Vagina (tissue), 2 donors: ENCODE results near the gene GLIPR2.

ENCODE experiments used
- POLR2A ChIP-seq, 2 donors: fragments of 450-650 bp; IDR thresholded peaks; one replicate each; pipeline ENCODE4 v1.6.1; 2017; ENCODE audit warnings: antibody characterized with exemption in 2 of 2, mild to moderate bottlenecking in 2 of 2, moderate library complexity in 2 of 2
- POLR2AphosphoS5 ChIP-seq, 2 donors: sonication (generic); formaldehyde crosslinking; IDR thresholded peaks; one replicate each; pipeline ENCODE4 v1.9.0; 2017; ENCODE audit warnings: antibody characterized with exemption in 2 of 2, mild to moderate bottlenecking in 2 of 2, low read depth in 1 of 2; ENCODE audit not compliant: insufficient read depth in 1 of 2
- TF ChIP-seq, protein P1 (sequence below), 3 experiments: fragments of 450-650 bp in 2 of 3; fragments of 200-600 bp in 1 of 3; sonication (generic) in 1 of 3; IDR thresholded peaks; one replicate each; pipeline ENCODE4 v1.5.1; 2017 to 2019; ENCODE audit warnings: antibody characterized with exemption in 3 of 3, mild to moderate bottlenecking in 2 of 3, moderate library complexity in 2 of 3

DNA sequence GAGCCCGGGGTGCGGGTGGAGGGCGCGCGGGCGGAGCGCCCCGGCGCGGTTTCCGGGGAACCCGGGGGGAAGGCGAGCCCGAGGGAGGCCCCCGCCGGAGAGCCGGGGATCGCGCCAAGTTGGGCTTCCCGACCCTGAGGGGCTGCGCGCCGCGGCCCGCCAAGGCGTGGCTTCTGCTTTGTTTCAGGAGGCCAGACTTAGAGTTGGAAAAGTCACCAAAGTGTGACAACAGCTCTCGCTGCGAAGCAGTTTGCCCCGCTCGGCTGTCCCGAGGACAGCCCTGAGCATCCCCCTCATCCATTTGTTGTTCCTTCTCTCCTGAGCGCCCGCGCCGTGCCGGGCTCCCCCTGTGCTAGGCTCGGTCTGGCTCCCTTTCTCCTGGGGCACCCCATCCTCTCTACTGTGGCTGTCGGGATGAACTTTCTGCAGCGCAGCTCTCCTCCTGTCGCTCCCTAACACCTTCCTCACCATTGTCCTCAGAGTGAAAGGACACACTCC, 410 bp downstream of the GLIPR2 start:
- TF ChIP-seq, protein P1, sequence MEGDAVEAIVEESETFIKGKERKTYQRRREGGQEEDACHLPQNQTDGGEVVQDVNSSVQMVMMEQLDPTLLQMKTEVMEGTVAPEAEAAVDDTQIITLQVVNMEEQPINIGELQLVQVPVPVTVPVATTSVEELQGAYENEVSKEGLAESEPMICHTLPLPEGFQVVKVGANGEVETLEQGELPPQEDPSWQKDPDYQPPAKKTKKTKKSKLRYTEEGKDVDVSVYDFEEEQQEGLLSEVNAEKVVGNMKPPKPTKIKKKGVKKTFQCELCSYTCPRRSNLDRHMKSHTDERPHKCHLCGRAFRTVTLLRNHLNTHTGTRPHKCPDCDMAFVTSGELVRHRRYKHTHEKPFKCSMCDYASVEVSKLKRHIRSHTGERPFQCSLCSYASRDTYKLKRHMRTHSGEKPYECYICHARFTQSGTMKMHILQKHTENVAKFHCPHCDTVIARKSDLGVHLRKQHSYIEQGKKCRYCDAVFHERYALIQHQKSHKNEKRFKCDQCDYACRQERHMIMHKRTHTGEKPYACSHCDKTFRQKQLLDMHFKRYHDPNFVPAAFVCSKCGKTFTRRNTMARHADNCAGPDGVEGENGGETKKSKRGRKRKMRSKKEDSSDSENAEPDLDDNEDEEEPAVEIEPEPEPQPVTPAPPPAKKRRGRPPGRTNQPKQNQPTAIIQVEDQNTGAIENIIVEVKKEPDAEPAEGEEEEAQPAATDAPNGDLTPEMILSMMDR (IDR thresholded peaks at IDR 0.05): no peak
- TF ChIP-seq POLR2A (IDR thresholded peaks at IDR 0.05) (no peak), POLR2AphosphoS5 (IDR thresholded peaks at IDR 0.05; ENCODE audit: insufficient read depth in 1 of 2, low read depth in 1 of 2) (peak in 1 of 2 donors; percentile 24)
